IPS DF 19.7 (cell line): ENCODE results near the gene PDGFC.

Experiments
- DNase-seq: peaks from one replicate; pipeline ENCODE4 v3.0.0-alpha.2; 2013; ENCODE audit warnings: low read depth, low spot score

The PDGFC gene

GRCh38 chr4:156749426-156750403, 221.9 kb downstream of the PDGFC start:
- DNase-seq, result no peak

DNA sequence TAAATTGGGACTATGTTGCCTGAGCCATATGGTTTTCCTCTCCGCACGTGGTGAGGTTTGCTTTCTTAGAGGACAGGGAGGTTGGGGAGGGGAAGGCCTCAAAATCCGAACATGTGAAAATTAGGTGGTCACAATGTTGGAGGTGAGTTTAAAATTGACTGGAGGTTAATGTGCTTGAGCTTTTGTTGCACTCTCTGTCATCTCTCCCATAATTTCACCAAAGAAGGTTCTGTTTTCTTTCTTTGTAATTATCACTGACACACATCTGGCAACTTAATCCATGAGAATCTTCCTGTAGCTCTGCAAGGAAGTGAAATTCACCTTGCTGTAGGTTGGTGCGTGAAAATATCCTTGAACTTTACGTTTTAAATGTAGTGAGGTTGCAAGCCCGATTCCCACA, 225.5 kb downstream of the PDGFC start:
- no peak for DNase-seq

DNA sequence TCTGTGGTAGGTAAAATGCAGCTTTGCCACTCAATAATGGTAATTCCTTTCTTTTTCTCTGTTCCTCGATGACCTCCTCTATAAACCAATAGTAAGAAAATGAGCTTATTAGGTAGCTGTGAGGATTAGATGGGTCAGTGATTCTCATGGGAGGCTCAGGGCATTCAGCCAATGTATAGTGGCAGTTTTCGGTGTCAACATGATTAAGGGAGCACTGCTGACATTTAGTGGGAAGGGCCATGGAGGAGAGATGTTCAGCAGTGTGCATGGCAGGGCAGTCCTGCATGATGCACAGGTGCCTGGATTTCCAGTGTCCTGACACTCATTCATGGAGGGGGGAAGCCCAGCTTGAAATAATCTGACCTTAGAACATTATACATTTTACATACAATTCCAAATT, 232.8 kb downstream of the PDGFC start:
- no peak for DNase-seq

- no peak for DNase-seq
These were observed 236.4 kb downstream of the PDGFC start for GRCh38 chr4:156734965-156735895.

GRCh38 chr4:156733582-156733981, 238.0 kb downstream of the PDGFC start:
- no peak for DNase-seq

- no peak for DNase-seq
These were observed 239.0 kb downstream of the PDGFC start for GRCh38 chr4:156732634-156733033.

DNA sequence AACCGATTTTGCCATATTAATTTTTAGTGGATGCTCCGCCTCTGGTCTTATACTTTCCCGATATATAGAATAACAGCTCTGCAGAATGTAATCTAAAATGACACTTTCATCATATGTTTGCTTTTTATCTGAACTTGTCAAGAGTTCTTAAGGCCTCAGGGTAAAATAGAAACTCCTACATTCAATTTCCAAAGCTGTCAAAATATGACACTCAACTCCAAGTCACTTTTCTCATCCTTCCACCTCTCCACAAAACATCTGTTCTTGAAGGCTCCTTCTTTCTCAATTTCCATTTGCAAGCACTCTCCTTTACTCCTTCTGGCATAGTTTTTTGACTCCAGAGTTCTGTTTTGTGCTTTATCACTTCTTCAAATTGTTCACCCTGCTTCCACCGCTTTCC, 242.2 kb downstream of the PDGFC start:
- DNase-seq, result no peak

- no peak for DNase-seq
These were observed 246.3 kb downstream of the PDGFC start for GRCh38 chr4:156725257-156725656.

- no peak for DNase-seq
These were observed 247.5 kb downstream of the PDGFC start for GRCh38 chr4:156723951-156724668.

GRCh38 chr4:156718226-156718625, 253.4 kb downstream of the PDGFC start:
- DNase-seq, result no peak

GRCh38 chr4:156711193-156711590, 260.4 kb downstream of the PDGFC start:
- DNase-seq, result no peak
